ENCODE data around the gene IL17D. TPM values are rescaled to one million over a fixed set of nuclear protein-coding genes. Genes with fewer than 3 reads are reported as not detected.

IL17D gene
- total RNA-seq, 4 donors from 2014 or later, result 1.4 to 7.2 (median 4.2) TPM

DNA sequence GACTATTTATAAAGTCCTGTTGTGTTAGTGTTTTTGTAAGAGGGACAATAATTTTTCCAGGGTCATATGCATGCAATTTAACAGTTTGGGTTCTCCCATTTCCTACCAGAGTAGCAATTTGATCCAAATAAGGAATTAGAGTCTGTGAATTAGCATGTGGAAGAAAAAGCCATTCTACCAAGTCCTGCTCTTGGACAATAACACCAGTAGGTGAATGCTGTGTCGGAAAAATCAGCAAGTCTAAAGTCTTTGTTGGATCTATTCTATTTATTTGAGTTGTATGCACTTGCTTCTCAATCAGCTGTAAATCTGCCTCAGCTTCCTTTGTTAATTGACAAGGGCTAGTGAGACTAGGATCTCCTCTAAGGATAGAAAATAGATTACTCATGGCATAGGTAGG lies 21.4 kb upstream of the IL17D start:
- no peak for TF ChIP-seq POLR2AphosphoS5 (IDR thresholded peaks at IDR 0.05)
- TF ChIP-seq EP300 (IDR thresholded peaks at IDR 0.05), result no peak
- no peak for TF ChIP-seq POLR2A (IDR thresholded peaks at IDR 0.05)
- TF ChIP-seq, protein P1, sequence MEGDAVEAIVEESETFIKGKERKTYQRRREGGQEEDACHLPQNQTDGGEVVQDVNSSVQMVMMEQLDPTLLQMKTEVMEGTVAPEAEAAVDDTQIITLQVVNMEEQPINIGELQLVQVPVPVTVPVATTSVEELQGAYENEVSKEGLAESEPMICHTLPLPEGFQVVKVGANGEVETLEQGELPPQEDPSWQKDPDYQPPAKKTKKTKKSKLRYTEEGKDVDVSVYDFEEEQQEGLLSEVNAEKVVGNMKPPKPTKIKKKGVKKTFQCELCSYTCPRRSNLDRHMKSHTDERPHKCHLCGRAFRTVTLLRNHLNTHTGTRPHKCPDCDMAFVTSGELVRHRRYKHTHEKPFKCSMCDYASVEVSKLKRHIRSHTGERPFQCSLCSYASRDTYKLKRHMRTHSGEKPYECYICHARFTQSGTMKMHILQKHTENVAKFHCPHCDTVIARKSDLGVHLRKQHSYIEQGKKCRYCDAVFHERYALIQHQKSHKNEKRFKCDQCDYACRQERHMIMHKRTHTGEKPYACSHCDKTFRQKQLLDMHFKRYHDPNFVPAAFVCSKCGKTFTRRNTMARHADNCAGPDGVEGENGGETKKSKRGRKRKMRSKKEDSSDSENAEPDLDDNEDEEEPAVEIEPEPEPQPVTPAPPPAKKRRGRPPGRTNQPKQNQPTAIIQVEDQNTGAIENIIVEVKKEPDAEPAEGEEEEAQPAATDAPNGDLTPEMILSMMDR (IDR thresholded peaks at IDR 0.05), result no peak
- no peaks in the 10 kb centered on the region for H3K4me1 ChIP-seq
- peaks cover 0 to 38% of the 10 kb centered on the region in 2 donors for H3K36me3 ChIP-seq
- ATAC-seq, result no peak
- H3K27ac ChIP-seq, result no peak overlapping the region
- H3K9me3 ChIP-seq, result no peaks in the 10 kb centered on the region
- no peak overlapping the region for H3K4me3 ChIP-seq
- 100% methylated on average over 1 of the region's 1 CpG for WGBS, 2 donors (ENCODE audit: low coverage in 1 of 2)
- no peaks in the 10 kb centered on the region for H3K27me3 ChIP-seq

DNA sequence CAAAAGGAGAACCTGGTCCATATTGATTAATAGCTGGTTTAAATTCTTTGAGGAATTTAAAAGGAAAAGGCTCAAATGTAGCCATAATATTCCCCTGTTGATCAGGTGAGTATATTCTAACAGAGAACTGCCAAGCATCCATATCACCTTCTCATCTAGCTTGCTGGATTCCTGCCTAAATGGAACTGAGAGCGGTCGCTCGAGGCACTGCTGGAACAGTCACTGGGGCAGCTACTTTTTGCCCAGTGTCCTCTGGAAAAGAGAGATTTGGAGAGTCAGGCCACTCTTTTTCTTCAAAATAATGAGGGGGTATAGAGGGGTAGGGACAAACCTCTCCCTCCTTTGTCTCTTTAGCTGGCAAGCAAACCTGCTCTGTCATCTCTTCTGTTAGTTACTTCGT lies 19.5 kb upstream of the IL17D start:
- ATAC-seq, result no peak
- peaks cover 0 to 49% of the 10 kb centered on the region in 2 donors for H3K36me3 ChIP-seq
- H3K4me1 ChIP-seq, result no peaks in the 10 kb centered on the region
- no peak overlapping the region for H3K27ac ChIP-seq
- WGBS, 2 donors (ENCODE audit: low coverage in 1 of 2), result 89 to 100% methylated on average over 3 to 4 of the region's 4 CpGs
- H3K4me3 ChIP-seq, result no peak overlapping the region
- no peaks in the 10 kb centered on the region for H3K9me3 ChIP-seq
- TF ChIP-seq, protein P1 (IDR thresholded peaks at IDR 0.05), result no peak
- TF ChIP-seq POLR2A (IDR thresholded peaks at IDR 0.05) (no peak), EP300 (IDR thresholded peaks at IDR 0.05) (no peak), POLR2AphosphoS5 (IDR thresholded peaks at IDR 0.05) (no peak)
- H3K27me3 ChIP-seq, result no peaks in the 10 kb centered on the region

DNA sequence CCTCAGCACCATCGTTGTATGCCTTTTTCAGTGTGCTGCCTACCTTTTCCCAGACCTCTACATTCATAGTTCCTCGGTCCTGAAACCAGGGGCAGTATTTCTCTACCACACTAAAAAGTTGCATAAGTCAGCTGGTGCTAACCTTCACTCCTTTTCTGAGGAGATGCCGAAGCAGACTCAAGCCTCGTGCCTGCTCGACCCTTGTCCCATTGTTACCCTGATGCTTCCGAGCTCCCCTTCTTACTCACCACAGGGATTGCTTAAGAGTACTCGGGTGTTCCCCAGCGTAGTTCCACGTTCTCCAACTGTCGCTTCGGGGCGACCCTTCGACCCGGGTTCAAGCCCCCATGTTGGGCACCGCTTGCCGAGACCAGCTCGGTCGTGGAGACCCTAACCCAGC lies 19.0 kb upstream of the IL17D start:
- no peak for ATAC-seq
- WGBS, 2 donors (ENCODE audit: low coverage in 1 of 2), result 0 to 50% methylated on average over 1 to 2 of the region's 18 CpGs
- no peaks in the 10 kb centered on the region for H3K4me1 ChIP-seq

DNA sequence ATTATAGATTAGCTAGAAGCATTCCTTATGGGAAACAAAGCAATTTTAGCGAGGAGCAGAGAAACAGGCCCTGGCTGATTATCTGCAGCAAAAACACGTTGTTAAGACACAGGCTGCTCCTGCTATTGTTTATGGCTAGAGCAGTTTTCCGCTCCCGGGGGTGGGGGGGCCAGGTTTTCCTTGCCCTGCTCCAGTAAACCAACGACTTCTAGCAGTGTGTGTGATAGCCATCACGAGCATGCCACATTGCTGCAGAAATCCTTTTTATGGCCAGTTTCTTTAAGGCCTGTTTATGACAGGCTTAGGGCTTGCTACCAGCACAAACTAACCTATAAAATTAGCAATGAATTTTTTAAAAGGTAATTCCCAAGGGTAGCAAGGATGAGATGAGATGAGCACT lies 18.4 kb upstream of the IL17D start:
- Histone ChIP-seq H3K36me3 (peaks cover 0 to 49% of the 10 kb centered on the region in 2 donors), H3K27ac (no peak overlapping the region), H3K9me3 (no peaks in the 10 kb centered on the region), H3K27me3 (no peaks in the 10 kb centered on the region), H3K4me3 (no peak overlapping the region), H3K4me1 (no peaks in the 10 kb centered on the region)
- WGBS, 2 donors (ENCODE audit: low coverage in 1 of 2), result 67% methylated on average over 6 of the region's 6 CpGs; no CpG with 5 or more reads in 1 of the 2 donors
- TF ChIP-seq POLR2AphosphoS5 (IDR thresholded peaks at IDR 0.05), result no peak
- ATAC-seq, result no peak

More for the DNA sequence above, 19.0 kb upstream of the IL17D start:
- no peak overlapping the region for H3K4me3 ChIP-seq
- H3K27me3 ChIP-seq, result no peaks in the 10 kb centered on the region
- H3K27ac ChIP-seq, result no peak overlapping the region
- TF ChIP-seq, protein P1 (IDR thresholded peaks at IDR 0.05), result no peak
- TF ChIP-seq POLR2AphosphoS5 (IDR thresholded peaks at IDR 0.05), result no peak
- no peaks in the 10 kb centered on the region for H3K9me3 ChIP-seq
- H3K36me3 ChIP-seq, result peaks cover 0 to 52% of the 10 kb centered on the region in 2 donors

DNA sequence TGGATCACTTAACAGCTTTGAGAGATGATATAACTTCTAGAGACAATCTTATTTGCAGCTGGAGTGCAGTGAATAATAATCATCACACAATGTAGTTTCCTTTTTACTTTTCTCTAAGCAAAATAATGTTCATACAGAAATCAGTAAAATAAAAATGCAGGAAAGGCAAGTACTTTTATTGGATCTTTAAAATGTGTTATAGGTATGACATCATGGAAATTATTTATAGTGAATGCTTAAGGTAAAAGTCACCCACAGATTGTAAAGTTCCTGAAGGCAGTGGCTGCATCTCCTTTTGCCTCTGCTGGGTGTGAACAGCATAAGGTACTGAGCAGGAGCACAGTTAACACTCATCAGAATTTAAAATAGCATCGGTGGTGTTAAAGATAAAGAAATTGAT lies 17.3 kb upstream of the IL17D start:
- Histone ChIP-seq H3K9me3 (no peaks in the 10 kb centered on the region), H3K4me3 (no peak overlapping the region), H3K4me1 (no peaks in the 10 kb centered on the region), H3K36me3 (peaks cover 0 to 44% of the 10 kb centered on the region in 2 donors), H3K27ac (no peak overlapping the region), H3K27me3 (no peaks in the 10 kb centered on the region)
- no peak for TF ChIP-seq POLR2AphosphoS5 (IDR thresholded peaks at IDR 0.05)
- TF ChIP-seq POLR2A (IDR thresholded peaks at IDR 0.05), result no peak
- TF ChIP-seq EP300 (IDR thresholded peaks at IDR 0.05), result no peak
- TF ChIP-seq, protein P1 (IDR thresholded peaks at IDR 0.05), result no peak
- ATAC-seq, result no peak
- 86 to 93% methylated on average over 1 of the region's 1 CpG for WGBS, 2 donors (ENCODE audit: low coverage in 1 of 2)
